Endodermal cell (in vitro differentiated cells): Measurements from ENCODE around the gene INTS6L. TPM values are rescaled to one million over a fixed set of nuclear protein-coding genes. Genes with fewer than 3 reads are reported as not detected.
A peak's percentile ranks its signal among the peaks of the same experiment; 100 is the strongest.

ENCODE experiments used
- DNase-seq: peaks from one replicate; pipeline ENCODE4 v3.0.0-alpha.2; 2017
- H3K27ac ChIP-seq: 2 replicates; pipeline ENCODE4 v1.5.1; 2013; ENCODE audit warnings: mild to moderate bottlenecking, low read depth, low read length, moderate library complexity
- H3K27me3 ChIP-seq: 2 replicates; pipeline ENCODE4 v1.6.1; 2013; ENCODE audit warnings: mild to moderate bottlenecking, low read length, moderate library complexity; ENCODE audit not compliant: insufficient read depth, control insufficient read depth, poor library complexity, severe bottlenecking
- H3K36me3 ChIP-seq: 2 replicates; pipeline ENCODE4 v1.7.0; 2013; ENCODE audit warnings: mild to moderate bottlenecking, low read length, moderate library complexity; ENCODE audit not compliant: control insufficient read depth, insufficient read depth
- H3K4me1 ChIP-seq: one replicate; pipeline ENCODE4 v1.7.0; 2013; ENCODE audit warnings: low read length; ENCODE audit not compliant: control insufficient read depth, insufficient read depth
- H3K4me3 ChIP-seq: 2 replicates; pipeline ENCODE4 v1.5.1; 2013; ENCODE audit warnings: mild to moderate bottlenecking, low read length, moderate library complexity
- H3K9ac ChIP-seq: 2 replicates; pipeline ENCODE4 v1.6.1; 2013; ENCODE audit warnings: mild to moderate bottlenecking, low read length, moderate library complexity; ENCODE audit not compliant: poor library complexity, severe bottlenecking; ENCODE audit errors: extremely low read depth
- H3K9me3 ChIP-seq: 2 replicates; pipeline ENCODE4 v1.6.1; 2013; ENCODE audit warnings: mild to moderate bottlenecking, low read length, moderate library complexity; ENCODE audit not compliant: control insufficient read depth
- H3K27ac Mint-ChIP-seq: 2 replicates; pipeline ENCODE4 v1.8.0; 2020; ENCODE audit warnings: mixed read lengths
- H3K27me3 Mint-ChIP-seq: 2 replicates; pipeline ENCODE4 v1.8.0; 2021; ENCODE audit warnings: mild to moderate bottlenecking, mixed read lengths; ENCODE audit not compliant: insufficient read depth
- H3K36me3 Mint-ChIP-seq: 2 replicates; pipeline ENCODE4 v1.8.0; 2020; ENCODE audit warnings: low read depth, mixed read lengths
- H3K4me1 Mint-ChIP-seq: 2 replicates; pipeline ENCODE4 v1.8.0; 2020; ENCODE audit warnings: mixed read lengths
- H3K4me3 Mint-ChIP-seq: 2 replicates; pipeline ENCODE4 v1.8.0; 2020; ENCODE audit warnings: mild to moderate bottlenecking, moderate library complexity, mixed read lengths
- H3K9me3 Mint-ChIP-seq: 2 replicates; pipeline ENCODE4 v1.8.0; 2020; ENCODE audit warnings: mild to moderate bottlenecking, mixed read lengths
- WGBS, 2 experiments: methylation state at CpG; one replicate each; pipeline versions ENCODE4 v1.1.5 to v1.1.7; 2013; ENCODE audit warnings: missing lambda C conversion rate in 2 of 2, mixed read lengths in 1 of 2; ENCODE audit not compliant: insufficient coverage in 1 of 2, insufficient read length in 1 of 2; 5-methylcytosine and 5-hydroxymethylcytosine counted together
- total RNA-seq, 2 donors: library from RNA; stranded (reverse); fragmentation: NEBNext Ultra II Directional in 1 of 2; extraction: Animal tissue kit (Norgen Biotek cat#: 25700) in 1 of 2; gene quantifications; 2 replicates in 1 of 2; 3 replicates in 1 of 2; pipeline ENCODE4 v1.2.1, GENCODE V29; 2021
- TF ChIP-seq, protein P1 (sequence below): fragments of 200-600 bp; sonication (generic); conservative IDR thresholded peaks from 2 replicates; pipeline ENCODE4 v1.5.0; 2021; ENCODE audit warnings: antibody characterized with exemption, mild to moderate bottlenecking

The INTS6L gene
- total RNA-seq, 2 donors from 2014 or later = 7.3 to 9.1 TPM

GRCh38 chrX:135528254-135528653, 7.8 kb downstream of the INTS6L start:
- WGBS, 2 experiments = 75% methylated on average over 2 of the region's 5 CpGs; no CpG with 5 or more reads in 1 of the 2 experiments

DNA sequence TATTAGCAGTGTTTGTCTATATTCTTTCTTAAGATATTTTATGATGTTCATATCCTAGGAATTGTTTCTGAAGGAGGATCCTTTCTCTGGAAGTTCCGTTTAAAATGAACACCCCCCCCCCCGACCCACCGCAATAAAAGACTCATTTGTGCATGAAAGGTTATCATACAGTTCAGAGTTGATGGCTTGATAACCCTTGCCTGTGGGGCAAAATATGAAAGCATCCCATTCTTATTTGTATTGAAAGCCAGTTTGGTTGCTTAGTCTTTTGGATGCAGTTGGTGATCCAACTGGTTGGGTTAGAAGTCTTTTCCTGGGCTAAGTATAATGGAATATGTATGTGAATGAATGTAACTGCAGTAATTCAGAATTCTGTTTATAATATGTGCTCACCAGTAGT, 8.3 kb downstream of the INTS6L start:
- no peak overlapping the region for H3K4me3 Mint-ChIP-seq
- Histone ChIP-seq H3K4me1 (no peaks in the 10 kb centered on the region), H3K36me3 (no peaks in the 10 kb centered on the region), H3K27ac (no peak overlapping the region), H3K4me3 (no peak overlapping the region), H3K9me3 (no peaks in the 10 kb centered on the region), H3K9ac (no peak overlapping the region), H3K27me3 (no peaks in the 10 kb centered on the region)
- H3K27ac Mint-ChIP-seq = no peak overlapping the region
- TF ChIP-seq, protein P1, sequence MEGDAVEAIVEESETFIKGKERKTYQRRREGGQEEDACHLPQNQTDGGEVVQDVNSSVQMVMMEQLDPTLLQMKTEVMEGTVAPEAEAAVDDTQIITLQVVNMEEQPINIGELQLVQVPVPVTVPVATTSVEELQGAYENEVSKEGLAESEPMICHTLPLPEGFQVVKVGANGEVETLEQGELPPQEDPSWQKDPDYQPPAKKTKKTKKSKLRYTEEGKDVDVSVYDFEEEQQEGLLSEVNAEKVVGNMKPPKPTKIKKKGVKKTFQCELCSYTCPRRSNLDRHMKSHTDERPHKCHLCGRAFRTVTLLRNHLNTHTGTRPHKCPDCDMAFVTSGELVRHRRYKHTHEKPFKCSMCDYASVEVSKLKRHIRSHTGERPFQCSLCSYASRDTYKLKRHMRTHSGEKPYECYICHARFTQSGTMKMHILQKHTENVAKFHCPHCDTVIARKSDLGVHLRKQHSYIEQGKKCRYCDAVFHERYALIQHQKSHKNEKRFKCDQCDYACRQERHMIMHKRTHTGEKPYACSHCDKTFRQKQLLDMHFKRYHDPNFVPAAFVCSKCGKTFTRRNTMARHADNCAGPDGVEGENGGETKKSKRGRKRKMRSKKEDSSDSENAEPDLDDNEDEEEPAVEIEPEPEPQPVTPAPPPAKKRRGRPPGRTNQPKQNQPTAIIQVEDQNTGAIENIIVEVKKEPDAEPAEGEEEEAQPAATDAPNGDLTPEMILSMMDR = no peak
- no peak for DNase-seq
- no peaks in the 10 kb centered on the region for H3K27me3 Mint-ChIP-seq
- peaks cover 42% of the 10 kb centered on the region for H3K9me3 Mint-ChIP-seq
- no peaks in the 10 kb centered on the region for H3K36me3 Mint-ChIP-seq
- WGBS, 2 experiments = 80% methylated on average over 1 of the region's 3 CpGs; no CpG with 5 or more reads in 1 of the 2 experiments
- peaks cover 18% of the 10 kb centered on the region for H3K4me1 Mint-ChIP-seq

More at GRCh38 chrX:135528254-135528653, 7.8 kb downstream of the INTS6L start:
- Mint-ChIP-seq H3K4me3 (peak overlapping the region; percentile 19), H3K27me3 (no peaks in the 10 kb centered on the region), H3K4me1 (peaks cover 20% of the 10 kb centered on the region), H3K9me3 (peaks cover 42% of the 10 kb centered on the region), H3K27ac (peak overlapping the region; percentile 74), H3K36me3 (no peaks in the 10 kb centered on the region)
- H3K9ac ChIP-seq = no peak overlapping the region
- peak overlapping the region; percentile 58 for H3K4me3 ChIP-seq
- H3K4me1 ChIP-seq = no peaks in the 10 kb centered on the region
- no peaks in the 10 kb centered on the region for H3K9me3 ChIP-seq
- no peaks in the 10 kb centered on the region for H3K27me3 ChIP-seq
- H3K27ac ChIP-seq = no peak overlapping the region
- DNase-seq = no peak
- H3K36me3 ChIP-seq = no peaks in the 10 kb centered on the region
- TF ChIP-seq, protein P1 = no peak

DNA sequence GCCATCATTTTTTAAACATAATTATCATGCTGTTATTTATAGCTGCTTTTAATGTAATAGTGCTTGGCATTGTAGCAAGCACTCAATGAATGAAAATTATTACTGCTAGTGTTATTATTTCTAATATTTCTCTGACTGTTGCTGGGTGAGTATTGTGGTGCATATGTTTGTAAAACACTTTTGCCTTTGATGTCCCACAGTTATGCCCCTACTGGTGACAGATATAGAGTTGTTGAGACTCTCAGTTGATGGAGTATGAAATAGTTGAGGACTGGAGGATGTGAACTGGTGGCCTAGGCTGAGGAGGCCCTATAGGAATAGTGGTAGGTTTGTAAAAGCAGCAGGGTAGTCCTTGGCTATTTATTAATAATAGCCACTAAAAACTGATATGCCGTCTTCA, 9.6 kb downstream of the INTS6L start:
- H3K4me3 Mint-ChIP-seq = no peak overlapping the region
- Histone ChIP-seq H3K27ac (no peak overlapping the region), H3K27me3 (no peaks in the 10 kb centered on the region), H3K9ac (no peak overlapping the region), H3K4me3 (no peak overlapping the region), H3K9me3 (no peaks in the 10 kb centered on the region), H3K4me1 (no peaks in the 10 kb centered on the region), H3K36me3 (no peaks in the 10 kb centered on the region)
- H3K36me3 Mint-ChIP-seq = no peaks in the 10 kb centered on the region
- WGBS, 2 experiments = no CpG with 5 or more reads among the region's 1 CpG
- TF ChIP-seq, protein P1 = no peak
- peaks cover 14% of the 10 kb centered on the region for H3K4me1 Mint-ChIP-seq
- peaks cover 37% of the 10 kb centered on the region for H3K9me3 Mint-ChIP-seq
- DNase-seq = no peak
- no peaks in the 10 kb centered on the region for H3K27me3 Mint-ChIP-seq
- no peak overlapping the region for H3K27ac Mint-ChIP-seq
